ENCODE measurements around the gene ATP11B. TPM values are rescaled to one million over a fixed set of nuclear protein-coding genes. Genes with fewer than 3 reads are reported as not detected.
A peak's percentile ranks its signal among the peaks of the same experiment; 100 is the strongest.

The ATP11B gene
- total RNA-seq (2013; cell fraction: nucleolus; rRNA removed): 180 and 186 TPM in 2 replicates
- total RNA-seq (2014; rRNA removed): 52.9 and 64.5 TPM in 2 replicates
- total RNA-seq (2014; rRNA removed; fragmentation: Illumina TruSeq; extraction: Trizol): 62.0 and 62.6 TPM in 2 replicates
- 66.9 and 67.3 TPM in 2 replicates for total RNA-seq (2021)
- polyA plus RNA-seq (2011; ENCODE audit: low read depth): 14.5 TPM
- polyA plus RNA-seq (2011; rRNA removed): 48.3 and 74.3 TPM in 2 replicates
- 16.3 and 22.7 TPM in 2 replicates for polyA plus RNA-seq (2011; cell fraction: cytosol; rRNA removed)
- polyA plus RNA-seq (2011; cell fraction: nucleus; rRNA removed): 40.9 and 42.4 TPM in 2 replicates
- polyA plus RNA-seq (2012): 20.9 and 24.9 TPM in 2 replicates
- 40.1 and 57.8 TPM in 2 replicates for polyA plus RNA-seq (2014; fragmentation: Illumina TruSeq; extraction: Trizol)
- 10 to 100 TPM; 10.3 to 11.3 TPM for polyA plus RNA-seq (2014; fragmentation: Nextera tagmentation; extraction: Ambion mirVana)
- polyA plus RNA-seq (2014; rRNA removed): 22.5 and 28.3 TPM in 2 replicates
- 10 to 100 TPM; 32.1 to 33.3 TPM for polyA plus RNA-seq (2016; fragmentation: Nextera tagmentation; extraction: Ambion mirVana)
- polyA minus RNA-seq (2011; rRNA and poly(A)+ RNA removed): 59.8 and 70.8 TPM in 2 replicates
- 37.1 and 41.0 TPM in 2 replicates for polyA minus RNA-seq (2011; cell fraction: cytosol; rRNA and poly(A)+ RNA removed)
- 44.2 and 67.9 TPM in 2 replicates for polyA minus RNA-seq (2011; cell fraction: nucleus; rRNA and poly(A)+ RNA removed)
- Bru-seq, nascent RNA: percentile 92 among the genes with signal in this experiment
- percentile 88 among the genes with signal in this experiment for BruChase-seq, experiment 1, labeled RNA remaining after a 6-hour chase
- BruChase-seq, experiment 2, labeled RNA remaining after a 2-hour chase: percentile 90 among the genes with signal in this experiment
- long read RNA-seq, experiment 1, full-length matches to known transcripts: 1 of 2 reads
- long read RNA-seq, experiment 1, partial matches to known transcripts: 0 of 2 reads
- long read RNA-seq, experiment 1, other reads (novel, unspliced or antisense): 1 of 2 reads
- long read RNA-seq, experiment 2, partial matches to known transcripts: 19 of 40 reads
- long read RNA-seq, experiment 2, other reads (novel, unspliced or antisense): 17 of 40 reads

- H3K79me2 ChIP-seq (ENCODE audit: control insufficient read depth, insufficient read depth, low read length): peaks cover 53% of the 10 kb centered on the region
- BruUV-seq (replicated peaks): TSS peak; percentile 97
- peak within 1 kb of the TSS; percentile 96 for H3K27ac ChIP-seq (ENCODE audit: control insufficient read depth, insufficient read depth)
- RAD21 ChIA-PET (ENCODE audit: unreplicated experiment): interaction anchor here (1.7 to 6.3 kb wide), 3 partner anchors 62 to 77 kb away, joined by 6 to 89 read pairs (median 18); no protein-coding TSS in a partner anchor
- H3K4me1 ChIP-seq (ENCODE audit: control insufficient read depth, insufficient read depth, low read length): peaks cover 15% of the 10 kb centered on the region
- peak within 1 kb of the TSS; percentile 95 for H3K4me2 ChIP-seq (ENCODE audit: control insufficient read depth, insufficient read depth)
- H3K9ac ChIP-seq (ENCODE audit: control insufficient read depth, insufficient read depth, low read length): peak within 1 kb of the TSS; percentile 97
- CTCF ChIA-PET: interaction anchor here (1.0 to 3.0 kb wide), 3 partner anchors 62 to 110 kb away, joined by 3 to 39 read pairs (median 4); no protein-coding TSS in a partner anchor
- peak; percentile 69 for ATAC-seq
- H3K27me3 ChIP-seq (replicated peaks in 1 of 2; ENCODE audit: control insufficient read depth in 2 of 2, insufficient read depth in 2 of 2, low read length in 1 of 2): no peaks in the 10 kb centered on the region
- H3K9me3 ChIP-seq (replicated peaks; ENCODE audit: control insufficient read depth, insufficient read depth, low read length): no peaks in the 10 kb centered on the region
- H3K4me3 ChIP-seq: peak within 1 kb of the TSS; percentile 90
- peak within 1 kb of the TSS; percentile 98 for H2AFZ ChIP-seq (ENCODE audit: control insufficient read depth, low read depth, low read length)
- H3K36me3 ChIP-seq (ENCODE audit: control insufficient read depth in 2 of 2, insufficient read depth in 2 of 2, low read length in 1 of 2): no peaks in the 10 kb centered on the region
- SMC1A ChIA-PET (ENCODE audit: uncharacterized antibody, unreplicated experiment): interaction anchor here (0.7 to 8.5 kb wide), 7 partner anchors 12 to 77 kb away, joined by 3 to 122 read pairs (median 4); no protein-coding TSS in a partner anchor
- FAIRE-seq: no peak
- H4K20me1 ChIP-seq (ENCODE audit: control insufficient read depth, insufficient read depth): no peaks in the 10 kb centered on the region
- POLR2A ChIA-PET: interaction anchor here (0.5 to 6.1 kb wide), 12 partner anchors 9 to 79 kb away, joined by 3 to 52 read pairs (median 4); no protein-coding TSS in a partner anchor
- intact Hi-C loops (cut with micrococcal nuclease; ENCODE audit: unreplicated experiment): loop anchor here (1.0 kb wide), 1 partner anchor 76 kb away; no protein-coding TSS in a partner anchor
- 1% methylated on average over 56 of the region's 74 CpGs for WGBS (ENCODE audit: insufficient coverage, insufficient replicate concordance, low lambda C conversion rate, missing lambda C conversion rate)
- in situ Hi-C loops (cut with MboI): no loop called here
- no peak for DNase-seq (ENCODE audit: low read depth, low spot score)
- TF ChIP-seq ZBTB11 (CRISPR knock-in tag; IDR thresholded peaks at IDR 0.05) (peak; percentile 47; the same call in 1 of the 2 replicates), NFIC (IDR thresholded peaks at IDR 0.05; ENCODE audit: low read depth, low read length) (no peak), NFXL1 (IDR thresholded peaks at IDR 0.05; ENCODE audit: borderline replicate concordance) (no peak), ATF7 (IDR thresholded peaks at IDR 0.05; ENCODE audit: low read depth) (no peak), IRF4 (IDR thresholded peaks at IDR 0.05; ENCODE audit: low read depth, low read length) (no peak), ZNF622 (IDR thresholded peaks at IDR 0.05) (no peak), SREBF2 (IDR thresholded peaks at IDR 0.05; ENCODE audit: low read length) (no peak), NR2C2 (IDR thresholded peaks at IDR 0.05; ENCODE audit: borderline replicate concordance, control insufficient read depth, insufficient read length, low read depth) (no peak), ZNF592 (IDR thresholded peaks at IDR 0.05) (no peak), SRF (IDR thresholded peaks at IDR 0.05; ENCODE audit: low read depth in 2 of 2, low read length in 2 of 2) (no peak), RUNX3 (IDR thresholded peaks at IDR 0.05; ENCODE audit: low read length) (peak; percentile 56), POLR2A (IDR thresholded peaks at IDR 0.05; ENCODE audit: low read depth, low read length) (peak; percentile 91)
Observed at GRCh38 chr3:182792901-182793662, at the start of gene ATP11B. Gene ATP11B, plus strand, starts transcription at chr3:182793504. Its CDS starts 256 bp downstream, at chr3:182793760.
